Measurements from ENCODE around the gene TMEM272. TPM values are rescaled to one million over a fixed set of nuclear protein-coding genes. Genes with fewer than 3 reads are reported as not detected.

Gene TMEM272
- total and polyA plus RNA-seq, 2 donors (not counting 1 experiment from before 2014, with no cell fraction given) = not detected

DNA sequence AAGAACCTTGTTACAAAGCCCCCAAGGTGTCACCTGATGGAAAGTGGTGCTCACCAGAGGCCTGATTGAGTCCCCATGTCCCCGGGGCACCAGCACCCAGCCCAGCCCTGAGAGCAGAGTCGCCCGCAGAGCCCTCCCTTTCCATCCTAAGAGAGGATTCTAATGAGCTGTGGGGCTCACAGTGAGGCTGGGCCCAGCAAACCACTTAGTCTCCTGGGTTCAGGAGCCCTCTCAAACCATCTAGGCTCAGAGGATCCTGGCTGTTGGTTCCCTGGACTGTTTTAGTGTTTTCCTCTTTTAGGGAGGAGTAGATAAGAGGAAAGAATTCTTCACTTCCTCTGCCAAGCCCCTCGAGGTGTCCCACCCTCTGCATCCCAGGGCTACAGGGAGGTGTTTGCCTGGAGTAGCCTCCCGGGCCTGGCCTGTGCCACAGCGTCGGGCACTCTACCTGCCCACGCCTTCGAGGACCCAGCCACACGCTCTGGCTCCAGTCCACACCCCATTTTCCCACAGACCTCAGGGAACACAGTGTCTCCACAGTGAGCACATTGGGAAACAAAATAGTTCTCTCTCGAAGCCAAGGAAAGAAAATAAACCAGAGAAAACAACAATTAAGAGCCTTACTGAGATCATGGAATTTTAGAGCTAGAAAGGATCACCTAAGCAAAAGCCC, 75.4 kb downstream of the TMEM272 start:
- DNase-seq (no peak), ATAC-seq (ENCODE audit: low read depth) (no peak)
- no peak overlapping the region for H2AFZ ChIP-seq (ENCODE audit: insufficient read depth, low read depth, low read length, poor library complexity, severe bottlenecking)
- no peak overlapping the region for H3K27ac Mint-ChIP-seq
- no peak for TF ChIP-seq EZH2 (IDR thresholded peaks at IDR 0.05; ENCODE audit: borderline replicate concordance, insufficient read depth, low read depth, low read length, poor library complexity, severe bottlenecking)
- TF ChIP-seq, protein P1, sequence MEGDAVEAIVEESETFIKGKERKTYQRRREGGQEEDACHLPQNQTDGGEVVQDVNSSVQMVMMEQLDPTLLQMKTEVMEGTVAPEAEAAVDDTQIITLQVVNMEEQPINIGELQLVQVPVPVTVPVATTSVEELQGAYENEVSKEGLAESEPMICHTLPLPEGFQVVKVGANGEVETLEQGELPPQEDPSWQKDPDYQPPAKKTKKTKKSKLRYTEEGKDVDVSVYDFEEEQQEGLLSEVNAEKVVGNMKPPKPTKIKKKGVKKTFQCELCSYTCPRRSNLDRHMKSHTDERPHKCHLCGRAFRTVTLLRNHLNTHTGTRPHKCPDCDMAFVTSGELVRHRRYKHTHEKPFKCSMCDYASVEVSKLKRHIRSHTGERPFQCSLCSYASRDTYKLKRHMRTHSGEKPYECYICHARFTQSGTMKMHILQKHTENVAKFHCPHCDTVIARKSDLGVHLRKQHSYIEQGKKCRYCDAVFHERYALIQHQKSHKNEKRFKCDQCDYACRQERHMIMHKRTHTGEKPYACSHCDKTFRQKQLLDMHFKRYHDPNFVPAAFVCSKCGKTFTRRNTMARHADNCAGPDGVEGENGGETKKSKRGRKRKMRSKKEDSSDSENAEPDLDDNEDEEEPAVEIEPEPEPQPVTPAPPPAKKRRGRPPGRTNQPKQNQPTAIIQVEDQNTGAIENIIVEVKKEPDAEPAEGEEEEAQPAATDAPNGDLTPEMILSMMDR (IDR thresholded peaks at IDR 0.05) = no peak
- H3K36me3 ChIP-seq (replicated peaks in 1 of 2; ENCODE audit: control extremely low read depth in 1 of 2, control insufficient read depth in 1 of 2, extremely low read depth in 1 of 2, insufficient read depth in 2 of 2, low read length in 1 of 2) = peaks cover 0 to 10% of the 10 kb centered on the region in 2 experiments
- no peak overlapping the region for H3K27ac ChIP-seq (ENCODE audit: low read length in 2 of 2)
- no peaks in the 10 kb centered on the region for H3K79me2 ChIP-seq (ENCODE audit: control insufficient read depth, insufficient read depth, low read length)
- intact Hi-C loops (cut with micrococcal nuclease) = no loop called here
- H3K4me3 Mint-ChIP-seq = no peak overlapping the region
- 94% methylated on average over 8 of the region's 11 CpGs for WGBS (ENCODE audit: insufficient coverage)
- no peaks in the 10 kb centered on the region for H3K27me3 Mint-ChIP-seq
- peaks cover 5 to 14% of the 10 kb centered on the region in 2 donors for H3K4me1 ChIP-seq (ENCODE audit: control insufficient read depth in 2 of 2, insufficient read depth in 2 of 2, low read length in 2 of 2)
- H3K4me1 Mint-ChIP-seq = peaks cover 18% of the 10 kb centered on the region
- no peaks in the 10 kb centered on the region for H3K27me3 ChIP-seq (replicated peaks in 1 of 4; ENCODE audit: control extremely low read depth in 1 of 4, control insufficient read depth in 3 of 4, insufficient read depth in 4 of 4, low read length in 3 of 4)
- no peak overlapping the region for H3K9ac ChIP-seq (ENCODE audit: low read length)
- peaks cover 0 to 4% (median 0%) of the 10 kb centered on the region in 3 donors for H3K9me3 ChIP-seq (ENCODE audit: control extremely low read depth in 1 of 3, control insufficient read depth in 2 of 3, insufficient read depth in 1 of 3, low read length in 2 of 3)
- no peaks in the 10 kb centered on the region for H3K9me3 Mint-ChIP-seq (ENCODE audit: insufficient read depth)
- POLR2A ChIA-PET = no interaction called here
- H3K4me2 ChIP-seq (replicated peaks; ENCODE audit: low read depth, low read length, poor library complexity, severe bottlenecking) = no peak overlapping the region
- CTCF ChIA-PET = interaction anchor here (1.4 kb wide), 1 partner anchor 9 kb away, joined by 3 read pairs; no protein-coding TSS in a partner anchor
- no peaks in the 10 kb centered on the region for H4K20me1 ChIP-seq (ENCODE audit: control insufficient read depth, insufficient read depth, low read length, poor library complexity, severe bottlenecking)
- no peak overlapping the region for H3K4me3 ChIP-seq (ENCODE audit: control extremely low read depth in 1 of 5, extremely low read depth in 1 of 5, insufficient read depth in 1 of 5, low read depth in 2 of 5, low read length in 4 of 5)

DNA sequence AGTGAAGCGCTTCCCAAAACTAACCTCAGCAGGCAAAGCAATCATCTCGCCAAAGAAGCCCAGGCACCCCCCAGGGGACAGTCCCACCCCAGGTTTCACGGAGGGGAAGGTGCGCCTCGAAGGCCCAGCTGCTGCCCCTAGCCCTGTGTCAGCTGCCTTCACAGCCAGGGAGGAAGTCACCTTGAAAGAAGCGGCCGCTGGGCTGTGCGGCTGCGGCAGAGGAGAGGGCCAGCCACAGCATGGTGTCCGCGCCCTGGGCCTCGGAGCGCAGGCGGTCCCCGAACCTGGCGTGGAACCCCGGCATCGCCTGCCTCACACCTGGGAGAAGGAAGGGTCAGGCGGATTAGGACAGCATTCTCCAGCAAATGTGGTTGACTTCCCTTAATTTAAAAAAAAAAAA, 76.0 kb downstream of the TMEM272 start:
- ChIA-PET CTCF (interaction anchor here (1.4 kb wide), 1 partner anchor 9 kb away, joined by 3 read pairs; no protein-coding TSS in a partner anchor), POLR2A (no interaction called here)
- Histone ChIP-seq H4K20me1 (ENCODE audit: control insufficient read depth, insufficient read depth, low read length, poor library complexity, severe bottlenecking) (no peaks in the 10 kb centered on the region), H3K27me3 (replicated peaks in 1 of 4; ENCODE audit: control extremely low read depth in 1 of 4, control insufficient read depth in 3 of 4, insufficient read depth in 4 of 4, low read length in 3 of 4) (no peaks in the 10 kb centered on the region), H3K27ac (ENCODE audit: low read length in 2 of 2) (no peak overlapping the region), H3K36me3 (replicated peaks in 1 of 2; ENCODE audit: control extremely low read depth in 1 of 2, control insufficient read depth in 1 of 2, extremely low read depth in 1 of 2, insufficient read depth in 2 of 2, low read length in 1 of 2) (peaks cover 0 to 10% of the 10 kb centered on the region in 2 experiments), H3K9ac (ENCODE audit: low read length) (no peak overlapping the region), H3K9me3 (ENCODE audit: control extremely low read depth in 1 of 3, control insufficient read depth in 2 of 3, insufficient read depth in 1 of 3, low read length in 2 of 3) (peaks cover 0 to 4% (median 0%) of the 10 kb centered on the region in 3 donors), H3K4me1 (ENCODE audit: control insufficient read depth in 2 of 2, insufficient read depth in 2 of 2, low read length in 2 of 2) (peaks cover 10 to 20% of the 10 kb centered on the region in 2 donors), H3K79me2 (ENCODE audit: control insufficient read depth, insufficient read depth, low read length) (no peaks in the 10 kb centered on the region), H3K4me2 (replicated peaks; ENCODE audit: low read depth, low read length, poor library complexity, severe bottlenecking) (no peak overlapping the region), H2AFZ (ENCODE audit: insufficient read depth, low read depth, low read length, poor library complexity, severe bottlenecking) (no peak overlapping the region), H3K4me3 (ENCODE audit: control extremely low read depth in 1 of 5, extremely low read depth in 1 of 5, insufficient read depth in 1 of 5, low read depth in 2 of 5, low read length in 4 of 5) (no peak overlapping the region)
- peaks cover 24% of the 10 kb centered on the region for H3K4me1 Mint-ChIP-seq
- no peak for ATAC-seq (ENCODE audit: low read depth)
- TF ChIP-seq EZH2 (IDR thresholded peaks at IDR 0.05; ENCODE audit: borderline replicate concordance, insufficient read depth, low read depth, low read length, poor library complexity, severe bottlenecking) = no peak
- TF ChIP-seq, protein P1 (IDR thresholded peaks at IDR 0.05) = no peak
- intact Hi-C loops (cut with micrococcal nuclease) = no loop called here
- H3K9me3 Mint-ChIP-seq (ENCODE audit: insufficient read depth) = no peaks in the 10 kb centered on the region
- no peaks in the 10 kb centered on the region for H3K27me3 Mint-ChIP-seq
- no peak overlapping the region for H3K4me3 Mint-ChIP-seq
- no peak overlapping the region for H3K27ac Mint-ChIP-seq
- WGBS (ENCODE audit: insufficient coverage) = 97% methylated on average over 17 of the region's 19 CpGs
- DNase-seq = no peak
